HEK293 (cell line): ENCODE results near the gene C20orf144.

Source experiments
- CTCF ChIA-PET: fragments of 350-600 bp; formaldehyde crosslinking; extraction: SDS; loops from one replicate; lab custom pipeline; 2021; ENCODE audit warnings: antibody characterized with exemption; lab: Yijun Ruan, JAX
- POLR2A ChIA-PET: fragments of 300-600 bp; formaldehyde crosslinking; extraction: SDS; loops from one replicate; lab custom pipeline; 2020; ENCODE audit warnings: antibody characterized with exemption, inconsistent platforms; lab: Yijun Ruan, JAX
- H3K27ac ChIP-seq: fragments of 200-500 bp; sonication (Bioruptor generic); 2 replicates; pipeline ENCODE4 v1.5.1; 2014; ENCODE audit warnings: low read depth, low read length, control low read depth, inconsistent platforms; ENCODE audit errors: extremely low read depth
- H3K36me3 ChIP-seq, 2 experiments: fragments of 200-500 bp in 1 of 2; sonication (Bioruptor generic) in 1 of 2; 1 replicate in 1 of 2; 2 replicates in 1 of 2; pipeline ENCODE4 v1.5.1; 2014 to 2017; ENCODE audit warnings: inconsistent platforms in 2 of 2, low read length in 2 of 2; ENCODE audit not compliant: control insufficient read depth in 2 of 2, insufficient read depth in 1 of 2
- H3K4me1 ChIP-seq: fragments of 200-500 bp; sonication (Bioruptor generic); 2 replicates; pipeline ENCODE4 v1.5.1; 2014; ENCODE audit warnings: mild to moderate bottlenecking, low read length, inconsistent platforms; ENCODE audit not compliant: control insufficient read depth, insufficient read depth
- H3K4me3 ChIP-seq: 2 replicates; pipeline ENCODE4 v1.5.1; 2011; ENCODE audit warnings: low read depth, mild to moderate bottlenecking, control low read depth, low read length, moderate library complexity
- H3K9me3 ChIP-seq: fragments of 200-500 bp; sonication (Bioruptor generic); 2 replicates; pipeline ENCODE4 v1.5.1; 2014; ENCODE audit warnings: low read depth, low read length, inconsistent platforms; ENCODE audit not compliant: control insufficient read depth, insufficient read depth
- BCL11B ChIP-seq: fragments of 450-650 bp; formaldehyde crosslinking; IDR thresholded peaks from 2 replicates; pipeline ENCODE4 v1.5.1; 2016; ENCODE audit warnings: low read depth, missing biosample characterization, missing genetic modification characterization
- FEZF1 ChIP-seq: fragments of 450-650 bp; formaldehyde crosslinking; IDR thresholded peaks from 2 replicates; pipeline ENCODE4 v1.5.1; 2016; ENCODE audit warnings: missing biosample characterization, missing genetic modification characterization
- KLF10 ChIP-seq: fragments of 450-650 bp; IDR thresholded peaks from 2 replicates; pipeline ENCODE4 v1.5.1; 2018; ENCODE audit warnings: missing biosample characterization, mild to moderate bottlenecking, missing genetic modification characterization
- ZBTB1 ChIP-seq: fragments of 450-650 bp; formaldehyde crosslinking; IDR thresholded peaks from 2 replicates; pipeline ENCODE4 v1.5.1; 2016; ENCODE audit warnings: missing biosample characterization, missing genetic modification characterization
- ZFP41 ChIP-seq: fragments of 450-650 bp; formaldehyde crosslinking; IDR thresholded peaks from 2 replicates; pipeline ENCODE4 v1.5.1; 2016; ENCODE audit warnings: missing biosample characterization, missing genetic modification characterization, borderline replicate concordance
- ZNF10 ChIP-seq: fragments of 450-650 bp; formaldehyde crosslinking; IDR thresholded peaks from 2 replicates; pipeline ENCODE4 v1.5.1; 2017; ENCODE audit warnings: missing biosample characterization, missing genetic modification characterization
- ZNF132 ChIP-seq: fragments of 450-650 bp; formaldehyde crosslinking; IDR thresholded peaks from 2 replicates; pipeline ENCODE4 v1.5.1; 2017; ENCODE audit warnings: missing biosample characterization, missing genetic modification characterization, borderline replicate concordance
- ZNF239 ChIP-seq: fragments of 450-650 bp; formaldehyde crosslinking; IDR thresholded peaks from 2 replicates; pipeline ENCODE4 v1.5.1; 2016; ENCODE audit warnings: missing biosample characterization, missing genetic modification characterization
- ZNF266 ChIP-seq: fragments of 450-650 bp; formaldehyde crosslinking; IDR thresholded peaks from 2 replicates; pipeline ENCODE4 v1.5.1; 2016; ENCODE audit warnings: missing biosample characterization, missing genetic modification characterization, low read depth
- ZNF292 ChIP-seq: fragments of 450-650 bp; formaldehyde crosslinking; IDR thresholded peaks from 2 replicates; pipeline ENCODE4 v1.5.1; 2016; ENCODE audit warnings: low read depth, missing biosample characterization, missing genetic modification characterization, borderline replicate concordance
- ZNF394 ChIP-seq: fragments of 450-650 bp; formaldehyde crosslinking; IDR thresholded peaks from 2 replicates; pipeline ENCODE4 v1.5.1; 2016; ENCODE audit warnings: missing biosample characterization, missing genetic modification characterization, mild to moderate bottlenecking, moderate library complexity, borderline replicate concordance
- ZNF473 ChIP-seq: fragments of 450-650 bp; formaldehyde crosslinking; IDR thresholded peaks from 2 replicates; pipeline ENCODE4 v1.5.1; 2017; ENCODE audit warnings: missing biosample characterization, missing genetic modification characterization
- ZNF514 ChIP-seq: fragments of 450-650 bp; formaldehyde crosslinking; IDR thresholded peaks from 2 replicates; pipeline ENCODE4 v1.5.1; 2016; ENCODE audit warnings: missing biosample characterization, missing genetic modification characterization
- ZNF585B ChIP-seq: fragments of 450-650 bp; formaldehyde crosslinking; IDR thresholded peaks from 2 replicates; pipeline ENCODE4 v1.5.1; 2016; ENCODE audit warnings: missing biosample characterization, missing genetic modification characterization
- ZNF660 ChIP-seq: fragments of 450-650 bp; IDR thresholded peaks from 2 replicates; pipeline ENCODE4 v1.5.1; 2018; ENCODE audit warnings: missing biosample characterization, mild to moderate bottlenecking, missing genetic modification characterization
- ZNF707 ChIP-seq: fragments of 450-650 bp; formaldehyde crosslinking; IDR thresholded peaks from 2 replicates; pipeline ENCODE4 v1.5.1; 2016; ENCODE audit warnings: missing biosample characterization, missing genetic modification characterization
- ZNF843 ChIP-seq: fragments of 450-650 bp; formaldehyde crosslinking; IDR thresholded peaks from 2 replicates; pipeline ENCODE4 v1.5.1; 2016; ENCODE audit warnings: missing biosample characterization, missing genetic modification characterization
- ZSCAN30 ChIP-seq: fragments of 450-650 bp; IDR thresholded peaks from 2 replicates; pipeline ENCODE4 v1.5.1; 2018; ENCODE audit warnings: missing biosample characterization, mild to moderate bottlenecking, missing genetic modification characterization, moderate library complexity
- ZXDB ChIP-seq: fragments of 450-650 bp; formaldehyde crosslinking; IDR thresholded peaks from 2 replicates; pipeline ENCODE4 v1.5.1; 2016; ENCODE audit warnings: missing biosample characterization, missing genetic modification characterization
- TF ChIP-seq, protein P1 (sequence below): fragments of 450-650 bp; formaldehyde crosslinking; IDR thresholded peaks from 2 replicates; pipeline ENCODE4 v1.5.1; 2017; ENCODE audit warnings: missing biosample characterization, missing genetic modification characterization
- TF ChIP-seq, protein P2 (sequence below): sonication (generic); formaldehyde crosslinking; IDR thresholded peaks from 2 replicates; pipeline ENCODE4 v1.8.1; 2022; ENCODE audit warnings: mild to moderate bottlenecking, moderate library complexity, missing genetic modification reagents
- TF ChIP-seq, protein P3 (sequence below): fragments of 450-650 bp; formaldehyde crosslinking; IDR thresholded peaks from 2 replicates; pipeline ENCODE4 v1.5.1; 2016; ENCODE audit warnings: missing biosample characterization, missing genetic modification characterization
- TF ChIP-seq, protein P4 (sequence below): fragments of 450-650 bp; formaldehyde crosslinking; IDR thresholded peaks from 2 replicates; pipeline ENCODE4; 2016; ENCODE audit warnings: missing biosample characterization, missing genetic modification characterization
- TF ChIP-seq, protein P5 (sequence below): fragments of 450-650 bp; formaldehyde crosslinking; IDR thresholded peaks from 2 replicates; pipeline ENCODE4 v1.5.1; 2016; ENCODE audit warnings: missing biosample characterization, missing genetic modification characterization, borderline replicate concordance
- TF ChIP-seq, protein P6 (sequence below): fragments of 450-650 bp; formaldehyde crosslinking; IDR thresholded peaks from 2 replicates; pipeline ENCODE4 v1.5.1; 2016; ENCODE audit warnings: missing biosample characterization, missing genetic modification characterization

C20orf144 gene

DNA sequence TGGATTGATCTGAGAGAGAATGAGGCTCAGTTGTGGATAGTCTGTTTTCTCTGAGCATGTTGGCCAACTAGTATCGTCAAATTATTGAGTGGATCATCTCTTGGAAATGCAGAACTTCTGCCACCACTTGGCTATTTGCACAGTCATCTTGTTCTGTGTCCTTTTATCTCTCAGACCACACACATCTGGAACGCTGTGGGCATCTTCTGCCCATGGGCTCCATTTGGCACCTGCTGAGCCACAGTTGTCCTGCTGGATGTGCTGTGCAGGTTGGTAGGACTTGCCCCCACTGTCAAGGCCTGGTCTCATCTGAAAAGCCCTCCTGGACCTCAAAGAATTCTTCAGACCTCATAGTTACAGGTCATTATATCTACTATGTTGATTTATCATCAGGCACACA, 16.7 kb upstream of the C20orf144 start:
- TF ChIP-seq ZNF585B (no peak), FEZF1 (tag by site-specific recombination) (no peak), ZNF266 (tag by site-specific recombination) (no peak), ZSCAN30 (no peak), ZNF843 (no peak), ZNF132 (tag by site-specific recombination) (no peak), ZBTB1 (tag by site-specific recombination) (no peak), ZNF394 (tag by site-specific recombination) (no peak), ZNF707 (tag by site-specific recombination) (no peak), KLF10 (no peak)
- TF ChIP-seq, protein P1, sequence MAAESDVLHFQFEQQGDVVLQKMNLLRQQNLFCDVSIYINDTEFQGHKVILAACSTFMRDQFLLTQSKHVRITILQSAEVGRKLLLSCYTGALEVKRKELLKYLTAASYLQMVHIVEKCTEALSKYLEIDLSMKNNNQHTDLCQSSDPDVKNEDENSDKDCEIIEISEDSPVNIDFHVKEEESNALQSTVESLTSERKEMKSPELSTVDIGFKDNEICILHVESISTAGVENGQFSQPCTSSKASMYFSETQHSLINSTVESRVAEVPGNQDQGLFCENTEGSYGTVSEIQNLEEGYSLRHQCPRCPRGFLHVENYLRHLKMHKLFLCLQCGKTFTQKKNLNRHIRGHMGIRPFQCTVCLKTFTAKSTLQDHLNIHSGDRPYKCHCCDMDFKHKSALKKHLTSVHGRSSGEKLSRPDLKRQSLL, result no peak
- H3K27ac ChIP-seq, result no peak overlapping the region
- CTCF ChIA-PET, result no interaction called here
- H3K4me3 ChIP-seq, result no peak overlapping the region
- POLR2A ChIA-PET, result no interaction called here
- no peaks in the 10 kb centered on the region for H3K9me3 ChIP-seq
- peaks cover 8 to 41% of the 10 kb centered on the region in 2 experiments; a peak in 2 of 3 replicates for H3K36me3 ChIP-seq
- no peaks in the 10 kb centered on the region for H3K4me1 ChIP-seq

DNA sequence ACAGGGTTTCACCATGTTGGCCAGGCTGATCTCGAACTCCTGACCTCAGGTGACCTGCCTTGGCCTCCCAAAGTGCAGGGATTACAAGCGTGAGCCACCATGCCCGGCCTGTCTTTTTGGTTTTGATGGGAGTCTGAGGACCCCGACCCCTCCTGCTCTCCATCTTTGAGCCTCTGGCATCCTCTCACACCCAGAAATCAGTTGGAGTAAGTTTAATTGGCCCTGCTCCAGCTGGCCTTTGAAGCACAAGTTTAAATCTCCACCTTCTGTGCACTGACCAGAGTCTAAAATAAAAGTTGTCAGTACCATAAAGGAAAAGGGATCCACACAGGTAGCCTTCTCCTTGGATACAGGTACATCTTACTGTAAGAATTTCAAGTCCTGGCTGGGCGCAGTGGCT, 15.9 kb upstream of the C20orf144 start:
- peaks cover 8 to 33% of the 10 kb centered on the region in 2 experiments; a peak in 2 of 3 replicates for H3K36me3 ChIP-seq
- TF ChIP-seq, protein P2, sequence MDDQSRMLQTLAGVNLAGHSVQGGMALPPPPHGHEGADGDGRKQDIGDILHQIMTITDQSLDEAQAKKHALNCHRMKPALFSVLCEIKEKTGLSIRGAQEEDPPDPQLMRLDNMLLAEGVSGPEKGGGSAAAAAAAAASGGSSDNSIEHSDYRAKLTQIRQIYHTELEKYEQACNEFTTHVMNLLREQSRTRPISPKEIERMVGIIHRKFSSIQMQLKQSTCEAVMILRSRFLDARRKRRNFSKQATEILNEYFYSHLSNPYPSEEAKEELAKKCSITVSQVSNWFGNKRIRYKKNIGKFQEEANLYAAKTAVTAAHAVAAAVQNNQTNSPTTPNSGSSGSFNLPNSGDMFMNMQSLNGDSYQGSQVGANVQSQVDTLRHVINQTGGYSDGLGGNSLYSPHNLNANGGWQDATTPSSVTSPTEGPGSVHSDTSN (CRISPR knock-in tag), result no peak
- TF ChIP-seq ZNF292, result no peak
- TF ChIP-seq, protein P3, sequence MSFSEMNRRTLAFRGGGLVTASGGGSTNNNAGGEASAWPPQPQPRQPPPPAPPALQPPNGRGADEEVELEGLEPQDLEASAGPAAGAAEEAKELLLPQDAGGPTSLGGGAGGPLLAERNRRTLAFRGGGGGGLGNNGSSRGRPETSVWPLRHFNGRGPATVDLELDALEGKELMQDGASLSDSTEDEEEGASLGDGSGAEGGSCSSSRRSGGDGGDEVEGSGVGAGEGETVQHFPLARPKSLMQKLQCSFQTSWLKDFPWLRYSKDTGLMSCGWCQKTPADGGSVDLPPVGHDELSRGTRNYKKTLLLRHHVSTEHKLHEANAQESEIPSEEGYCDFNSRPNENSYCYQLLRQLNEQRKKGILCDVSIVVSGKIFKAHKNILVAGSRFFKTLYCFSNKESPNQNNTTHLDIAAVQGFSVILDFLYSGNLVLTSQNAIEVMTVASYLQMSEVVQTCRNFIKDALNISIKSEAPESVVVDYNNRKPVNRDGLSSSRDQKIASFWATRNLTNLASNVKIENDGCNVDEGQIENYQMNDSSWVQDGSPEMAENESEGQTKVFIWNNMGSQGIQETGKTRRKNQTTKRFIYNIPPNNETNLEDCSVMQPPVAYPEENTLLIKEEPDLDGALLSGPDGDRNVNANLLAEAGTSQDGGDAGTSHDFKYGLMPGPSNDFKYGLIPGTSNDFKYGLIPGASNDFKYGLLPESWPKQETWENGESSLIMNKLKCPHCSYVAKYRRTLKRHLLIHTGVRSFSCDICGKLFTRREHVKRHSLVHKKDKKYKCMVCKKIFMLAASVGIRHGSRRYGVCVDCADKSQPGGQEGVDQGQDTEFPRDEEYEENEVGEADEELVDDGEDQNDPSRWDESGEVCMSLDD, result no peak
- no peak for TF ChIP-seq ZNF514 (tag by site-specific recombination)
- no peak for TF ChIP-seq ZNF473 (tag by site-specific recombination)
- TF ChIP-seq, protein P4, sequence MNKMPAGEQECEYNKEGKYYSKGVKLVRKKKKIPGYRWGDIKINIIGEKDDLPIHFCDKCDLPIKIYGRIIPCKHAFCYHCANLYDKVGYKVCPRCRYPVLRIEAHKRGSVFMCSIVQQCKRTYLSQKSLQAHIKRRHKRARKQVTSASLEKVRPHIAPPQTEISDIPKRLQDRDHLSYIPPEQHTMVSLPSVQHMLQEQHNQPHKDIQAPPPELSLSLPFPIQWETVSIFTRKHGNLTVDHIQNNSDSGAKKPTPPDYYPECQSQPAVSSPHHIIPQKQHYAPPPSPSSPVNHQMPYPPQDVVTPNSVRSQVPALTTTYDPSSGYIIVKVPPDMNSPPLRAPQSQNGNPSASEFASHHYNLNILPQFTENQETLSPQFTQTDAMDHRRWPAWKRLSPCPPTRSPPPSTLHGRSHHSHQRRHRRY (tag by site-specific recombination), result no peak
- no peak for TF ChIP-seq ZNF239
- TF ChIP-seq, protein P5, sequence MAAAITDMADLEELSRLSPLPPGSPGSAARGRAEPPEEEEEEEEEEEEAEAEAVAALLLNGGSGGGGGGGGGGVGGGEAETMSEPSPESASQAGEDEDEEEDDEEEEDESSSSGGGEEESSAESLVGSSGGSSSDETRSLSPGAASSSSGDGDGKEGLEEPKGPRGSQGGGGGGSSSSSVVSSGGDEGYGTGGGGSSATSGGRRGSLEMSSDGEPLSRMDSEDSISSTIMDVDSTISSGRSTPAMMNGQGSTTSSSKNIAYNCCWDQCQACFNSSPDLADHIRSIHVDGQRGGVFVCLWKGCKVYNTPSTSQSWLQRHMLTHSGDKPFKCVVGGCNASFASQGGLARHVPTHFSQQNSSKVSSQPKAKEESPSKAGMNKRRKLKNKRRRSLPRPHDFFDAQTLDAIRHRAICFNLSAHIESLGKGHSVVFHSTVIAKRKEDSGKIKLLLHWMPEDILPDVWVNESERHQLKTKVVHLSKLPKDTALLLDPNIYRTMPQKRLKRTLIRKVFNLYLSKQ, result no peak
- TF ChIP-seq ZNF660 (tag by site-specific recombination), result no peak
- no peak for TF ChIP-seq BCL11B (tag by site-specific recombination)
- no peak for TF ChIP-seq ZNF10 (tag by site-specific recombination)
- TF ChIP-seq ZNF843, result no peak
- no peak for TF ChIP-seq ZSCAN30
- TF ChIP-seq, protein P6, sequence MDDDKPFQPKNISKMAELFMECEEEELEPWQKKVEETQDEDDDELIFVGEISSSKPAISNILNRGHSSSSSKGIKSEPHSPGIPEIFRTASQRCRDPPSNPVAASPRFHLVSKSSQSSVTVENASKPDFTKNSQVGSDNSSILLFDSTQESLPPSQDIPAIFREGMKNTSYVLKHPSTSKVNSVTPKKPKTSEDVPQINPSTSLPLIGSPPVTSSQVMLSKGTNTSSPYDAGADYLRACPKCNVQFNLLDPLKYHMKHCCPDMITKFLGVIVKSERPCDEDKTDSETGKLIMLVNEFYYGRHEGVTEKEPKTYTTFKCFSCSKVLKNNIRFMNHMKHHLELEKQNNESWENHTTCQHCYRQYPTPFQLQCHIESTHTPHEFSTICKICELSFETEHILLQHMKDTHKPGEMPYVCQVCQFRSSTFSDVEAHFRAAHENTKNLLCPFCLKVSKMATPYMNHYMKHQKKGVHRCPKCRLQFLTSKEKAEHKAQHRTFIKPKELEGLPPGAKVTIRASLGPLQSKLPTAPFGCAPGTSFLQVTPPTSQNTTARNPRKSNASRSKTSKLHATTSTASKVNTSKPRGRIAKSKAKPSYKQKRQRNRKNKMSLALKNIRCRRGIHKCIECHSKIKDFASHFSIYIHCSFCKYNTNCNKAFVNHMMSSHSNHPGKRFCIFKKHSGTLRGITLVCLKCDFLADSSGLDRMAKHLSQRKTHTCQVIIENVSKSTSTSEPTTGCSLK (tag by site-specific recombination), result no peak
- no peak for TF ChIP-seq ZFP41
- no peak for TF ChIP-seq ZXDB
- ChIA-PET CTCF (no interaction called here), POLR2A (no interaction called here)
- H3K27ac ChIP-seq, result no peak overlapping the region
- H3K9me3 ChIP-seq, result no peaks in the 10 kb centered on the region
- H3K4me1 ChIP-seq, result no peaks in the 10 kb centered on the region
- no peak overlapping the region for H3K4me3 ChIP-seq
